Erythroblast (primary cell): Measurements from ENCODE around the gene EDEM2.

Experiments used
- GATA1 ChIP-seq: IDR thresholded peaks from 2 replicates; pipeline ENCODE4 v1.6.1; 2011; ENCODE audit warnings: low read depth, mild to moderate bottlenecking, control low read depth, low read length, moderate library complexity
- POLR2A ChIP-seq: IDR thresholded peaks from 2 replicates; pipeline ENCODE4 v1.6.1; 2011; ENCODE audit warnings: mild to moderate bottlenecking, low read length

DNA sequence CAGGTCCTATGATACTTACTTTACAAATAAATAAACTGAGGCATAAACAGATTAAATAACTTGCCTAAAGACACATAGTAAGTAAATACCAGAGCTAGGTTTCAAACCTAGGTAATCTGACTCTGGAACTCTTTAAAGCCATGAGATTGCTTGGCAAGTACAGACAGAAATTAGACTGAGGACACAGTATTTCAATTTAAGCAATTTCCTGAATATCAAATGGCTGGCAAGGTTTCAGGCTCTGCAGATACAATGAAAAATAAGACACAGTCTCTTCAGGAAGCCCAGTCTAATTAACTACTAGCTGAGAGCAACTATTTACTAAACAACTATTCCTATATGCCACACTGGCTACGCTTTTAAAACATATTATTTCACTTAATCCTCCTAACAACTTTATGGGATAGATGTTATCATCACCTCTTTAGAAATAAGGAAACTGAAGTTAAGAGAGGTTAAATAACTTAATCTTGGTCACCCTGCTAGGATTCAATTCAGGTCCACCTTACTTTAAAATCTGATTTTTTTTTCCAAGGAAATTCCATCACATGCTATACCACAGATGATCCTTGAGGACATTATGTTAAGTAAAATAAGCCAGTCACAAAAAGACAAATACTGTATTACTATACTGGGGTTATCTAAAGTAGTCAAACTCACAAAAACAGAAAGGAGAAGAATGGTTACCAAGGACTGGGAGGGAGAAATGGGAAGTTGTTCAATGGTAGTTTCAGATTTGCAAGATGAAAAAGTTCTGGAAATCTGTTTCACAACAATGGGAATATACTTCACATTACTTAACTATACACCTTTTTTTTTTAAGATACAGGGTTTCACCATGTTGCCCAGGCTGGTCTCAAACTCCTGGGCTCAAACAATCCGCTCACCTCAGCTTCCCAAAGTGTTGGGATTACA is 58.6 kb downstream of the EDEM2 start:
- TF ChIP-seq POLR2A (no peak), GATA1 (no peak)
